Chondrocyte (in vitro differentiated cells): ENCODE measurements around the gene CYP27A1. TPM values are rescaled to one million over a fixed set of nuclear protein-coding genes. Genes with fewer than 3 reads are reported as not detected.

Experiments used
- DNase-seq: peaks from one replicate; pipeline ENCODE4 v3.0.0; 2021; ENCODE audit warnings: mixed read lengths, low spot score
- H3K27ac Mint-ChIP-seq: one replicate; pipeline ENCODE4 v1.8.0; 2021; ENCODE audit warnings: mild to moderate bottlenecking, moderate library complexity, mixed read lengths; ENCODE audit not compliant: unreplicated experiment
- H3K27me3 Mint-ChIP-seq: 2 replicates; pipeline ENCODE4 v1.8.0; 2021; ENCODE audit warnings: low read depth, mixed read lengths
- H3K36me3 Mint-ChIP-seq: 2 replicates; pipeline ENCODE4 v1.8.0; 2021; ENCODE audit warnings: low read depth, mixed read lengths
- H3K4me1 Mint-ChIP-seq: 2 replicates; pipeline ENCODE4 v1.8.0; 2021; ENCODE audit warnings: low read depth, mild to moderate bottlenecking, mixed read lengths
- H3K4me3 Mint-ChIP-seq: one replicate; pipeline ENCODE4 v1.8.0; 2021; ENCODE audit warnings: mild to moderate bottlenecking, moderate library complexity, mixed read lengths; ENCODE audit not compliant: unreplicated experiment
- H3K9me3 Mint-ChIP-seq: 2 replicates; pipeline ENCODE4 v1.8.0; 2021; ENCODE audit warnings: low read depth, mixed read lengths
- CTCF ChIP-seq: fragments of 200-600 bp; sonication (generic); IDR thresholded peaks from 2 replicates; pipeline ENCODE4 v1.5.0; 2021; ENCODE audit warnings: antibody characterized with exemption, mild to moderate bottlenecking, moderate library complexity
- total RNA-seq: library from RNA; stranded (reverse); gene quantifications from 3 replicates; pipeline ENCODE4 v1.2.1, GENCODE V29; 2021

CYP27A1 gene
- total RNA-seq, 1 donor from 2014 or later = 5.2 TPM

DNA sequence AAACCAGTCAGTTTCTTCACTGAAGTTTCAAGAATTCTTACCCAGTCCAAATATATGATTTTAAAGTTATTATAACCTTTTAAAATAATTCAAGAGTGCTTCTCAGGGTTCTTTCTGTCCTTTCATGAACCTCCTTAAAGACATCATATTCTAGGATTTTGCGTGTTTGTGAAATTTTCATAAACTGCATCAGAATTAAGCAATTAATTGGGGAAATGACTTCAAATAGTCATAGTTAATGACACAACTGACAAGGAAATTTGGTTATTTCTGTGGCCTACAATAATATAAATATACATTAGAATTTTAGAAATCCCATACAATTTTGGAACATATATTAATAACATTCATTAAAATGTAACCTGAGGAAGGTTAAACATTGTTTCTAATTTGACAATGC lies 10.5 kb downstream of the CYP27A1 start:
- no peak overlapping the region for H3K4me3 Mint-ChIP-seq
- peaks cover 8% of the 10 kb centered on the region for H3K9me3 Mint-ChIP-seq
- no peak for DNase-seq
- H3K4me1 Mint-ChIP-seq = no peaks in the 10 kb centered on the region
- no peak overlapping the region for H3K27ac Mint-ChIP-seq
- no peaks in the 10 kb centered on the region for H3K36me3 Mint-ChIP-seq
- TF ChIP-seq CTCF = no peak
- no peaks in the 10 kb centered on the region for H3K27me3 Mint-ChIP-seq

GRCh38 chr2:218796691-218797090 lies 14.7 kb downstream of the CYP27A1 start:
- Mint-ChIP-seq H3K9me3 (no peaks in the 10 kb centered on the region), H3K4me3 (no peak overlapping the region), H3K36me3 (no peaks in the 10 kb centered on the region), H3K4me1 (no peaks in the 10 kb centered on the region), H3K27me3 (no peaks in the 10 kb centered on the region), H3K27ac (no peak overlapping the region)
- DNase-seq = no peak
- no peak for TF ChIP-seq CTCF

GRCh38 chr2:218798767-218799504 lies 17.0 kb downstream of the CYP27A1 start:
- TF ChIP-seq CTCF = no peak
- no peak overlapping the region for H3K27ac Mint-ChIP-seq
- no peaks in the 10 kb centered on the region for H3K27me3 Mint-ChIP-seq
- H3K9me3 Mint-ChIP-seq = no peaks in the 10 kb centered on the region
- H3K4me1 Mint-ChIP-seq = no peaks in the 10 kb centered on the region
- DNase-seq = no peak
- H3K36me3 Mint-ChIP-seq = no peaks in the 10 kb centered on the region
- H3K4me3 Mint-ChIP-seq = no peak overlapping the region

DNA sequence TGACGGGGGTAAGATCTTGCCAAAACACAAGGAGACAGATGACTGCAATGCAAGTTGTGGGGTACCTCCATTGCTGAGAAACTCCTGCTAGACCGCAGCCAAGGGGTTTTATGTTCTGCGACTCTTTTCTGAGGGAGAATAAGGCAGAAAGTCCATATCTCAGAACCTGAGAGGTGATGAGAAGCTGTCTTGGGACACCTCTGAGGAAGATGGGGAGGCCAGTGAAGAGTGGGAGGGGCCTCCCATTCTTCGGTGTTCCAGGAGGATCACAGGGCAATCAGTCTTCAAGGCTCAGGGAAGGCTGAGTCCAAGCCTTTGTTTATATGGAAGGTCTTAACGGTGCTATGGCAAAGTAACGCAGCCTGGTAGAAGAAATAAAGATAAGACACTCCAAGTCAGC lies 18.0 kb downstream of the CYP27A1 start:
- Mint-ChIP-seq H3K9me3 (peaks cover 8% of the 10 kb centered on the region), H3K36me3 (peaks cover 2% of the 10 kb centered on the region), H3K27ac (no peak overlapping the region), H3K27me3 (no peaks in the 10 kb centered on the region), H3K4me3 (no peak overlapping the region), H3K4me1 (peaks cover 3% of the 10 kb centered on the region)
- TF ChIP-seq CTCF = no peak
- no peak for DNase-seq

DNA sequence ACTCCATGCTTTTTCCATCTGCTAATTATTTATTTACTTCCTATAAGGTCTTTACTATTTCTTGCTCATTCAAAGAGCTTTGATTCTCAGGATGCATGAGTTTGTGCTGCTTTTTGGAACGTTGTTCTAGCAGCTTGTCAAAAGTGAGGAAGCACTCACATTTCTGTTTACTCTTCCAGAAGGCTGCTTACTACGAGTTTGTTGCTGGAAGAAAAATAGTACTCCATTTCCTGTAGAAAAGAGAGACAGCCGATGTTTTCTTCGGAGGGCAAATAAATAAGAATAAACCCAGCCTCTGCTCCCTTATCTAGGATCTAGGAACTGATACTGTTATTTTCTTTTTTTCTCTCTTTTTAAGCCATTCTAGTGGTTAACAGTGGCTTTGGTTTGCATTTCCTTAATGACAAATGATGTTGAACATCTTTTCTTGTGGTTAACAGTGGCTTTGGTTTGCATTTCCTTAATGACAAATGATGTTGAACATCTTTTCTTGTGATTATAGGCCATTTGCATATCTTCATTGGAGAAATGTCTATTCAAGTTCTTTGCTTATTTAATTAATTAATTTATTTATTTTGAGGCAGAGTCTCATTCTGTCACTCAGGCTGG lies 20.5 kb downstream of the CYP27A1 start:
- H3K27ac Mint-ChIP-seq = no peak overlapping the region
- H3K27me3 Mint-ChIP-seq = no peaks in the 10 kb centered on the region

More for the DNA sequence above, 20.5 kb downstream of the CYP27A1 start:
- no peak for DNase-seq
- Mint-ChIP-seq H3K4me3 (no peak overlapping the region), H3K36me3 (peaks cover 4% of the 10 kb centered on the region), H3K4me1 (peaks cover 25% of the 10 kb centered on the region), H3K9me3 (peaks cover 11% of the 10 kb centered on the region)
- no peak for TF ChIP-seq CTCF
